ENCODE results near the gene DTD2.
"Not testable (repeated sequence)": the region's sequence is repeated elsewhere in the genome, so short reads cannot be mapped to it uniquely, and the experiment has no call there.

DTD2 gene

GRCh38 chr14:31441273-31442111 lies 15.8 kb downstream of the DTD2 start:
- DNase-seq: no peak

GRCh38 chr14:31440280-31440679 lies 17.0 kb downstream of the DTD2 start:
- DNase-seq: no peak

- DNase-seq: no peak
Measured at GRCh38 chr14:31439561-31439960, 17.7 kb downstream of the DTD2 start.

- DNase-seq: not testable (repeated sequence)
Measured at GRCh38 chr14:31437045-31437691, 20.1 kb downstream of the DTD2 start.

- no peak for DNase-seq
Measured at GRCh38 chr14:31435276-31435675, 22.0 kb downstream of the DTD2 start.

GRCh38 chr14:31430634-31431264 lies 26.6 kb downstream of the DTD2 start:
- no peak for DNase-seq

GRCh38 chr14:31429791-31430190 lies 27.5 kb downstream of the DTD2 start:
- DNase-seq: no peak

- no peak for DNase-seq
Measured at GRCh38 chr14:31428011-31428410, 29.3 kb downstream of the DTD2 start.

GRCh38 chr14:31426663-31427062 lies 30.6 kb downstream of the DTD2 start:
- DNase-seq: no peak

- DNase-seq: no peak
Measured at GRCh38 chr14:31425905-31426304, 31.4 kb downstream of the DTD2 start.

- DNase-seq: no peak
Measured at GRCh38 chr14:31421200-31421599, 36.1 kb downstream of the DTD2 start.

- peak; percentile 94 for DNase-seq
Measured at GRCh38 chr14:31420319-31421111, 36.8 kb downstream of the DTD2 start, which contains the start of gene HEATR5A. Gene HEATR5A, minus strand, starts transcription at chr14:31420550. Its CDS starts 17,575 bp downstream, at chr14:31402975.

- peak; percentile 18 for DNase-seq
Measured at GRCh38 chr14:31419967-31420318, 37.4 kb downstream of the DTD2 start.

GRCh38 chr14:31419179-31419966 lies 37.9 kb downstream of the DTD2 start:
- DNase-seq: no peak

- no peak for DNase-seq
Measured at GRCh38 chr14:31418440-31418839, 38.9 kb downstream of the DTD2 start.

- DNase-seq: no peak
Measured at GRCh38 chr14:31414190-31414833, 43.0 kb downstream of the DTD2 start.

- no peak for DNase-seq
Measured at GRCh38 chr14:31411218-31411727, 46.0 kb downstream of the DTD2 start.

GRCh38 chr14:31410048-31410650 lies 47.2 kb downstream of the DTD2 start:
- DNase-seq: no peak

GRCh38 chr14:31408421-31408820 lies 48.9 kb downstream of the DTD2 start:
- no peak for DNase-seq

- DNase-seq: no peak
Measured at GRCh38 chr14:31405599-31406232, 51.6 kb downstream of the DTD2 start.

Measured in activated CD4-positive, alpha-beta T cell treated with anti-CD3 and anti-CD28 coated beads, Interleukin-2, Interleukin-6, amounts not matched to agents 100 ng/mL and 50 ng/mL, durations not matched to agents 16 hours and 8 hours (primary cell).